Measurements from ENCODE around the gene ATG3. TPM values are rescaled to one million over a fixed set of nuclear protein-coding genes. Genes with fewer than 3 reads are reported as not detected.

Gene ATG3
- total and polyA plus RNA-seq, 2 of the 8 experiments (the other 6 are each of a cell fraction or from before 2014, with no cell fraction given) = 27.3 to 55.3 TPM

DNA sequence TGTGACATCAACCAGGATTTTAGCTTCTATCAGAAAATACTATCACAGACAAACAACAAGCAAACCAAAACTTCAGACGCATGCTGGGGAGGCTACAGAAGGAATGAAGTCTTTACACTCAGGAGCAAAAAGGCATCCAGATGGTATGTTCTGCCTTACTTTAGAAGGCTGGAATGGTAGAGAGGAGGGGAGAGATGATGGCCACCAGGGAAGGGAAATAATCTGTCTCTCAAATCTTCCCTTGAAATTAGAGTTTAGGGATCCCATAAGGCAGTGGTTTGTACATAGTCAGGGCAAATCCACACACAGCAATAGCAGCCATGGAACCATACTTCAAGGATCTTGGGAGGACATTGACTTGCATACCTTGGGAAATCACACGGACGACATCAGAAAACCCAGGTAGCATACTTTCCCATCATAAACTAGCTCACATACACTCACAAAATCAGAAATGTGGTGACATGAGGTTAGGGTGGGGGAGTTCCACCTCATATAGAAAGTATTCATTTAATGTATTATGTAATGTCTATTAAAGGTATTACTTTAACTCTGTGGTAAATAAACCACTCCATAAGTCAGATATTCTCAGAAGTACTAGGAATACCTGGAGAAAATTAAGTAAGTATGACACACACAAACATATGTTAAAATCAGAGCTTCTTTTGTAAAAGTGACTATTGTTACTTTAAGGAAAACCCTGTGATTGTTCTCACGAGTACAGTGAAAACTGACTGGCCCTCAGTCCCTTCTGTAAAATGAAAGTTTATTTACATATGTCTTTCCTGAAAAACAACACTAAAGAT is 71.9 kb downstream of the ATG3 start:
- Histone ChIP-seq H3K23me2 (ENCODE audit: low read depth, low read length) (no peaks in the 10 kb centered on the region), H3K79me1 (ENCODE audit: low read depth, low read length) (no peaks in the 10 kb centered on the region), H3K23ac (ENCODE audit: insufficient read length) (no peak overlapping the region), H3K27ac (ENCODE audit: low read depth, low read length) (no peak overlapping the region), H2BK20ac (ENCODE audit: low read length) (no peak overlapping the region), H2BK15ac (ENCODE audit: low read length) (no peak overlapping the region), H2AFZ (ENCODE audit: low read length) (no peak overlapping the region), H4K91ac (replicated peaks; ENCODE audit: insufficient read length, low read length) (no peak overlapping the region), H3K56ac (replicated peaks; ENCODE audit: insufficient read length, low read depth, low read length) (no peak overlapping the region), H4K8ac (ENCODE audit: extremely low read depth, insufficient read depth, low read length) (no peak overlapping the region), H3K4ac (replicated peaks; ENCODE audit: insufficient read length, low read depth, low read length) (no peak overlapping the region), H3K4me3 (ENCODE audit: extremely low read depth in 1 of 4, insufficient read depth in 2 of 4, low read depth in 3 of 4, low read length in 4 of 4) (no peak overlapping the region), H2BK120ac (replicated peaks; ENCODE audit: low read depth, low read length) (no peak overlapping the region), H3K18ac (ENCODE audit: extremely low read depth, low read length) (no peak overlapping the region), H3K14ac (ENCODE audit: insufficient read length) (no peak overlapping the region), H4K20me1 (replicated peaks in 1 of 2; ENCODE audit: control insufficient read depth in 1 of 2, insufficient read depth in 2 of 2, low read length in 2 of 2) (no peaks in the 10 kb centered on the region), H3K9me3 (ENCODE audit: insufficient read depth in 2 of 2, low read depth in 1 of 2, low read length in 1 of 2) (no peaks in the 10 kb centered on the region), H3K79me2 (ENCODE audit: control insufficient read depth in 1 of 2, insufficient read depth in 2 of 2, low read length in 2 of 2) (no peaks in the 10 kb centered on the region), H4K5ac (ENCODE audit: insufficient read length, low read depth, low read length) (no peak overlapping the region), H3K36me3 (ENCODE audit: control insufficient read depth in 2 of 4, insufficient read depth in 4 of 4, low read length in 3 of 4) (no peaks in the 10 kb centered on the region), H2BK12ac (ENCODE audit: low read depth, low read length) (no peak overlapping the region), H3K4me1 (replicated peaks in 1 of 4; ENCODE audit: control insufficient read depth in 3 of 4, insufficient read depth in 4 of 4, low read length in 3 of 4) (no peaks in the 10 kb centered on the region), H3K27me3 (replicated peaks in 1 of 4; ENCODE audit: control insufficient read depth in 3 of 4, extremely low read depth in 1 of 4, insufficient read depth in 3 of 4, low read length in 3 of 4) (peaks cover 0 to 1% (median 0%) of the 10 kb centered on the region in 4 experiments; a peak in 1 of 7 replicates), H2AK5ac (ENCODE audit: low read depth, low read length) (no peak overlapping the region), H3K4me2 (ENCODE audit: insufficient read depth in 1 of 2, low read depth in 2 of 2, low read length in 2 of 2) (no peak overlapping the region), H2BK5ac (ENCODE audit: low read depth, low read length) (no peak overlapping the region), H3K9ac (replicated peaks in 1 of 4; ENCODE audit: extremely low read depth in 1 of 4, low read depth in 3 of 4, low read length in 3 of 4) (peak overlapping the region in 1 of 4 experiments; percentile 13; a peak in 1 of 7 replicates)
- POLR2A ChIA-PET (ENCODE audit: partially characterized antibody) = no interaction called here
- CTCF ChIA-PET (ENCODE audit: partially characterized antibody) = no interaction called here
- DNase-seq (ENCODE audit: low read depth in 1 of 2, low spot score in 2 of 2) = no peak
- no peak for FAIRE-seq
- 92% methylated on average over 4 of the region's 4 CpGs; no CpG with 5 or more reads in 1 of the 2 experiments for WGBS, 2 experiments (ENCODE audit: extremely low coverage in 1 of 2, insufficient coverage in 1 of 2, insufficient read length in 1 of 2, insufficient replicate concordance in 2 of 2, low coverage in 1 of 2, low lambda C conversion rate in 2 of 2, missing lambda C conversion rate in 1 of 2)
- TF ChIP-seq CBX8 (IDR thresholded peaks at IDR 0.05; ENCODE audit: borderline replicate concordance, low read depth, low read length) = no peak
- TF ChIP-seq, protein P1, sequence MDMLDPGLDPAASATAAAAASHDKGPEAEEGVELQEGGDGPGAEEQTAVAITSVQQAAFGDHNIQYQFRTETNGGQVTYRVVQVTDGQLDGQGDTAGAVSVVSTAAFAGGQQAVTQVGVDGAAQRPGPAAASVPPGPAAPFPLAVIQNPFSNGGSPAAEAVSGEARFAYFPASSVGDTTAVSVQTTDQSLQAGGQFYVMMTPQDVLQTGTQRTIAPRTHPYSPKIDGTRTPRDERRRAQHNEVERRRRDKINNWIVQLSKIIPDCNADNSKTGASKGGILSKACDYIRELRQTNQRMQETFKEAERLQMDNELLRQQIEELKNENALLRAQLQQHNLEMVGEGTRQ (IDR thresholded peaks at IDR 0.05; ENCODE audit: low read length) = no peak
